NOMO-1 (cell line): ENCODE measurements around the gene GAP43.

Experiments used
- DNase-seq, 2 experiments: peaks; one replicate each; lab custom pipeline; 2025; ENCODE audit not compliant: unreplicated experiment in 2 of 2; lab: John Stamatoyannopoulos, UW

The GAP43 gene, protein sequence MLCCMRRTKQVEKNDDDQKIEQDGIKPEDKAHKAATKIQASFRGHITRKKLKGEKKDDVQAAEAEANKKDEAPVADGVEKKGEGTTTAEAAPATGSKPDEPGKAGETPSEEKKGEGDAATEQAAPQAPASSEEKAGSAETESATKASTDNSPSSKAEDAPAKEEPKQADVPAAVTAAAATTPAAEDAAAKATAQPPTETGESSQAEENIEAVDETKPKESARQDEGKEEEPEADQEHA

GRCh38 chr3:115623044-115623868, at the start of gene GAP43:
TSS of gene GAP43 (plus strand) at chr3:115623510. CDS start at chr3:115623690, 180 bp downstream.
- DNase-seq, result no peak

- no peak for DNase-seq
Measured at GRCh38 chr3:115576325-115576875, 46.9 kb upstream of the GAP43 start.

DNA sequence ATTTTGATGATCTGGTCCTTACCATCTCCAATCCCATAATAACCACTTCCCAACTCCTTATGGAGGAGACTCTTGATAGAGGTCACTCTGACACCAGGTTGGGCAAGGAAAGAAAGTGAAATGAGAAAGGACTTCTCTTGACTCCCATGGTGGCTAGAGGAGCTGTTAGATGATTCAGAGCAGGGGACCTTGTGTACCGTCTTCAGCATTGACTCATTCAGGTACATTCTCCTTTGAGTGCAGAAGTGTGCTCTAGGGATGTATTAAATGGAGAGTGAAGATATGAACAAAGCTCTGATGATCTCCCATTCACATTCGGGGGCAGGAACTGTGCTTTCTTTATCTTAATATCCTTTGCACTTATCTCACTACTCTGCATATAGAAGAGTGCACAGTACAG, 46.3 kb upstream of the GAP43 start:
- DNase-seq, result no peak

DNA sequence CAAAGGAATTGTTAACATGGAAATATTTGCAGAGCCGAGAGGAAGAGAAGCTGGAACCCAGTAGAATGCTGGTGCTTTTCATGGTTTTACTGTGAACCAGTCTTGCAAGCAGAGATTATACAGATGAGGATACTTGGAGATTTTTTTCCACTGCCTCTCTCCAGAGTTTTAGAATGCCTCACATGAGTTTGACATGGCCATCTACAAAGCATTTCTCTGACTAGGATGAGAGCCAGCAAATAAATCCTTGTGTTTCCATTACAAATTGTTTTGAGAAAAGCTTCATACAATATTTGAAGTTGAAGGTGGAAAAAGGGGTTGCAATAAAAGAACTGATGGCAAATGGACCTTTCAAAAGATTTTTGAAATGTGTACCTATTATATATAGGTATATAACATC, 45.0 kb upstream of the GAP43 start:
- DNase-seq, result no peak

- no peak for DNase-seq
Measured at GRCh38 chr3:115580566-115580965, 42.7 kb upstream of the GAP43 start.

DNA sequence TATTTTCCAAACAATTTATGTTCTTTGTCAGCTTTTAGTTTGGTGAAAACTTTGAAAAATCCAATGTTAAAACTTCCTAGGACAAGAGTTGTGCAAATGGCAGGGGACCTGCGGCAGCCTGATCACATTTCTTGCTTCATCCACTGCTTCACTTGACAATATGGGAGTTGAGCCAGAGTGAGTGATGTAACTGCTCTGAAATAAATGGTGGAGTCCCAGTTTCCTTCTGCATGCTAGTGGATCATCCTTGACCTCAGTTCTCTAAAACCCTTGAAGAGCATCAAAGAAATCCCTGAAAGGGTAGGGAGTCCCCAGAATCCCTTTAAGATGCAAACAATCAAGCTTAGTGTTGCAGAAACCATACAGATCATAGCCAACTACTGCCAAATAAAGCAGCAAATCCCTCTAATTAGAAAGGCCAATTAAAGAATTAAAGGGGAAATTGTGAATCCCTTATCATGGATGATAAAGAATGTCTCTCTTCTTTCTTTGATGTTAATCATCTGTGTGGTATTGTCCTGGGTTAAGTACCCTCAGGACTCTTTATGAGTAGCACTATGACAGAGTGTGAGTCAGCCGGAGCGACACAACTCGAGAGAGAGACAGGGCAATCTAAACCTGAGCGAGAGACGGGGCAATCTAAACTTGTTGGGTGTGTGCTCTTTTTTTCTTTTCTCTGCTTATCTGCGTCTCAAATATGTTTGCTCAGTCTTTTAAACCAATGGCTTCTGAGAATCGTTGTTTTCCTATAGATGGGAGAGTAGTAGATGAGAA, 41.8 kb upstream of the GAP43 start:
- DNase-seq, result no peak

DNA sequence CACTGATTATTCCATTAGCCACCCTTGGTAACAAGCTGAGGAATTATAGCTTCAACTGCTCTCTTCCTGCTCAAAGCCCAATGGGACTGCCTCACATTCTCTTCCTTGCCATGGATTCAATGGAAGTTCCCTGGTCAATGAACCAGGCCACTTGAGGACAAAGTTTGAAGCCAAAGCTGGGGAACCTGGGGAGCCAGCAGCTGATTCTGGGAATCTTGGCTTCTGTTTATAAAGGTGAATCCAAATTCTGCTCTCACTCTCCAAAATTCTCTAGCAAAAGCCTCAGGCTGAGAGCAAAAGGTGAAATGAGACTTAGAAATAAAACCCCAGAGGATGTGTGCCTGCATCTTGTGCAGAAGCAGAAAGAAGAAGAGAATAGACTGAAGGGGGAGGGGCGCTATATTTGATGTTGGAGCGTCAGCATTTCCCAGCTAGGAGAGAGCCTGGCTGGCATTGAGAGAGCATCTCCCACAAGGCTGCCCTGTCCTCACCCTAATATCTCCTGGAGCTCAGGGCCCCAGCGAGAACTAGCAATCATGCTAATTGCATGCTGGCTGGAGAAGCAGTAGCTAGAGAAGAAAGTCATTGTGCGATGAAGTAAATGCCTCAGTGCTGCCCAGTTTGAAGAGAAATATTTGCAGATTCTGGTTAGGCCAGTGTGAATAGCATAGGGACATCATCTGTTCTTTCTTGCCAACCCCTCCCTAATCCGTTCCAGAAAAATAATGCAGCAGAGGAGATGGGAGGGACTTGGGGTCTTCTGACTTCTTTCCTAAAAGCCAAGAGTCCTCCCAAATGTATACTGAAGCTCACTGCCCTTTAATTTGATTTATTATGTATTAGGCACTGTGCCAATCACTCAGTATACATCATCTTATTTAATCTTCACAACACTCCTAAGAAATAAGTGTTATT, 34.9 kb upstream of the GAP43 start:
- no peak for DNase-seq

GRCh38 chr3:115590873-115591272, 32.4 kb upstream of the GAP43 start:
- DNase-seq, result no peak

DNA sequence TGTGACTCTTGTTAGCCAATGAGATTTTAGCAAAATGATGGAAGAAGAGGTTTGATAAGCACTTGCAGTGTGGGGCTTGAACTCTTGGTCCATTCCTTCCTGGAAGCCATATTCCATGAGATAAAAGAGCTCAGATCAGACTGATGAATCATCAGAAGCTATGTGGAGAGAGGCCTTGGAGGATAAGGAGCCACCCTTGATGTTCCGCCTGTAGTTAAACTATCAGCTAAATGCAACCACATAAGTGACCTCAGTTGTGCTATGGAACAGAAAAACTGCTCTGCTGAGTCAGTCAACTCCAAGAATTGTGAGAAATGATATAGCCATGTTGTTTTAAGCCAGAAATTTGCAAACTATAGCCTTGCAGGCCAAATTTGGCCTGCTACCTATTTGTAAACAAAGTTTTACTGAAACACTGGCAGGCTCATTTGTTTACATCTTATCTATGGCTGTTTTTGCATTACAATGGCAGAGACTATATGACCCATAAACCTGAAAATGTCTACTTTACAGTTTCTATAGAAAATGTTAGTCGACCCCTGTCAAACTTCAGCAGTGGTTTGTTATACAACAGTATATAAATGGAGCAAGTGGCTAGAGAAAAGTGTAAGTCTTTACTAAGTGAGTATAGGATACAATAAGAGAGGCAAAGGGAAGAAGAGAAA, 27.6 kb upstream of the GAP43 start:
- DNase-seq, result no peak

GRCh38 chr3:115598216-115598615, 25.1 kb upstream of the GAP43 start:
- no peak for DNase-seq

DNA sequence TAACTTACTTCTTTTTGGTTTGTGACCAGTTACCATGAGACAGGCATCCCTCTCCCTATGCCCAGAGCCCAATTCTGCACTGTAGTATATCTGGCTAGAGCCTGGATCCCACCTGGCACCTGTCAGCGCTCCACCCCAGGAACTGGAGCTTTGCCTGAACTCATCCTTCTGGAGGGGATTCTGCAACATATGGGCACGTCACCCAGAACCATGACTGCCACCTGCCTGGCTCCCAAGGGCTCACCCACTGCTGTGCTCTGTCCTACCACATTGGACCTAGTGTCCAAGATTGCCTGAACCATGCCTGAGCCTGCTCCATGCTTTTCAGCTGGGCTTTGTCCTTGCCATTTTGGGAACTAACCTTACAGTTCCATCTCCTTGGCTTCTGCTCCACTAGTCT, 21.1 kb upstream of the GAP43 start:
- no peak for DNase-seq

DNA sequence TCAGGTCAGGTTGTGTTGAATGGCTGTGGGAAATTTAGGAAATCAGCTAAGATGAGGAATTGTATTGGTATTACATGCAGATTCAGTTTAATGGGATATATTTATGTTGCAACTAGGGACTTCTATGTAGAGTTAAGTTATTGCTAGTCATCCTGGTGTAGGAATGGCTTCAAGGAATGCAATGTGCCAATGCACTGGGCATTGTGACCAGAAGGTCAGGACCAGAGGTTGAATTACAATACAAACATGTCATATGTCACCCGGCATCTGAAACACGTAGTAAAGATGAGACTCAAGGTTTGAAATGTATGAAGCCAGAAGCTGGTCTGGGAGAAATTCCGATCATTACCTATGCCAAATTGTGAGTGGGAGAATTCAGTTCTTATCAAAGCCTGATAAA, 11.7 kb upstream of the GAP43 start:
- no peak for DNase-seq

DNA sequence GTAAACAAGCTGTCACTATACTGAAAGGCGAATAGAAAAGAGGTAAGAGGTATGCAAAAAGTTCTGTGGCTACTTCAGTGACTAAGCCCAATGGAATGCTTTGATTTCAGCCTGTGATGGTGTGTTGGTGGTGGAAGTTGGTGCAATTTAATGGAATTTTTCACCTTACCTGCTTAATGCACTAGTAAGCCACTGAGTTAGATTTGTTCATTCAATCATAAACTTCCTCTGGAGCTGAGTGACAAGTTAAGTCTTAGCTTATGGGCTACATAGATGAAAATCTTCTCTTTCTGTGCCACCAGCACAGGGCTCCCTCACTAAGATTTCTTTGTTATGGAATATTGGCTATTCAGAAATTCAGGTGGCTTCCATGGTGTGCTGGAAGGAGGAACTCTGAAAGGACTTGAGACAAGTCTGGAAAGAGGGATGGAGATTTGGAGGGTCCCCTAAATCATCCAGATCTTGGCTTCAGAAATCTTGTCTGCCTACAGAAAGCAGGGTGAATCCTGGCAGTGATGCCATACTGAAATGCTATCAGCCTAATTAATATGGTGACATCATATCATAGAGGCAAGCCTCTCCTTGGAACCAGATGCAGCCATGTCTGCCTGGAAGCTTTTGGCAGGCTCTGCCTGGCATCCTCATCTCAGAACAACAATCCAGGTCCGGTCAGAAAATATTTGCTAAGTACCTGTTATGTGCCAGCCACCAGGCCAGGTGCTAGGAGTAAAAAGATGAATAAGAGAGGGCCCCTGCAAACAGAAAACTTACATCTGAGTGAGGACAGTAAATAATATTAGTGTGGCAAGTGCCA, 8.1 kb upstream of the GAP43 start:
- DNase-seq, result no peak

GRCh38 chr3:115616461-115616860, 6.8 kb upstream of the GAP43 start:
- DNase-seq, result no peak

DNA sequence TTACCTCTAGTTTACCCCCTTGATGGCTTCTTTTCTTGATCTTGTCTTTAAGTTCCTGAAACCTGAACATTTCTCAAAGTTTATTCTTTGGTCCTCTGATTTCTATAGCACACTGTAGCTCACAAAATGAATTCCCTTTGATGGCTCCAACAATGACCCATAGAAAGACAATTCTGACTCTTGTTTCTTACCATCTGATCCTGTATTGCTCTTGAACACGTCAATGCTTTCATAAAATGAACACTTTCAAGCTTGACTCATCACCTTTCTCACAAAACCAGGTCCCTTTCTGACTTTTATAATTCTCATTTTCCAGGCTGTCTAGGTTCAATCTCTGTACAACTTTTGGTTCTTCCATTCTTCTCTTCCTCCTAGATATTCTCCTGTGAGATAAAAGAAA, 5.7 kb upstream of the GAP43 start:
- no peak for DNase-seq

- DNase-seq, result no peak
Measured at GRCh38 chr3:115624029-115624741, 875 bp downstream of the GAP43 start.

DNA sequence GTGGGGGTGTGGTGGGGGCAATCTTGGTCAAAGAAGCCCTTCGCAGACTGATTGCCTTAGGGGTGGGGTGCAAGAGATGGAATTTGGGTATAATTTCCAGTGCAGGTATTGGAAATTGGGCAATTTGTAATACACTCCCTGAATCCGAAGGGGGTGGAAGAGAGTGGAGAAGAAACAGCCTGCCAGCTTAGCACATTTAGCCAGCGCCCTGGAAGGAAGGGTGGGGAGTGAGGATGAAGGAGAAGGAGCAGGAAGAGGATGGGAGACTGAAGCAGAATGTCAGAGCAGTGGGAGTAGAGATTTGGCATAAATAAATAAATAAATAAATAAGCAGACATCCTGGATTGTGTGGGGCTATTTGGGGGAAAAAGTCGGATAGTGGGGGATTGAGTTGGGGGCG, 1.6 kb downstream of the GAP43 start:
- no peak for DNase-seq

GRCh38 chr3:115626006-115626409, 2.7 kb downstream of the GAP43 start:
- DNase-seq, result no peak
